ENCODE results near the gene THSD4.

DNA sequence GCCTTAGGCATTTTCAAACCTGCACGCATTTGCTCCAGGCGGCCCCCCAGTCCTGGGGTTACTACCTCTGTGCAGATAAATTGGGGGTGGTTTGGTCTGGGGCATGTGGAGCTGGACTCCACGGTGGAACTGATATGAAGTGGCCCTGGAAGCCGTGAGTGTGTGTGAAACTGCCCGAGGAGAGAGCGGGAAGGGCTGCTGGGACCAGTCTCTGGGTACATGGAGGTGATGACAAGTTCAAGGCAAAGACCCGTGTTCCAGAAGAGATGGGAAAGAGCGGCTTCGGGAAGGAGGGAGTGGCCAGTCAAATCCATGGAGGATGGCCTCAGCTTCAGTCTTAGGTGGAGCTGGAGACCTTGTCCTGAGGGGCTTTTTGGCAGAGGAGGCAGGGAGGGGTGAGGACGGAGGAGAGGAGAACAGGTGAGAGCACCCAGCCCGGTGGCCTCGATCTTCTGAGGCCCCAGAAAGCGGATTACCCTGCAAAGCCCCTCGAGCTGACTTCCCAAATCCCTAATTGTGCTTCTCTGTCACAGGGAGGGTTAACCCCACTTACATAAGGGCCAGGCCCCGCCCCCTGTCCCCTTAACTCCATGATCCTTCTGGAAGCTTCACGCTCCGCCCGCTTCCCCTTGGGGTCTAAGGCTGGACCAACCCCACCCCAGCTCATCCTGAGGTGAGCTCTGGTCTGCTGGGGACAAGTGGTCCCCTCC is 693.2 kb downstream of the THSD4 start:
- no peak for TF ChIP-seq POLR2AphosphoS5 (IDR thresholded peaks at IDR 0.05; ENCODE audit: low read depth)
- TF ChIP-seq, protein P1, sequence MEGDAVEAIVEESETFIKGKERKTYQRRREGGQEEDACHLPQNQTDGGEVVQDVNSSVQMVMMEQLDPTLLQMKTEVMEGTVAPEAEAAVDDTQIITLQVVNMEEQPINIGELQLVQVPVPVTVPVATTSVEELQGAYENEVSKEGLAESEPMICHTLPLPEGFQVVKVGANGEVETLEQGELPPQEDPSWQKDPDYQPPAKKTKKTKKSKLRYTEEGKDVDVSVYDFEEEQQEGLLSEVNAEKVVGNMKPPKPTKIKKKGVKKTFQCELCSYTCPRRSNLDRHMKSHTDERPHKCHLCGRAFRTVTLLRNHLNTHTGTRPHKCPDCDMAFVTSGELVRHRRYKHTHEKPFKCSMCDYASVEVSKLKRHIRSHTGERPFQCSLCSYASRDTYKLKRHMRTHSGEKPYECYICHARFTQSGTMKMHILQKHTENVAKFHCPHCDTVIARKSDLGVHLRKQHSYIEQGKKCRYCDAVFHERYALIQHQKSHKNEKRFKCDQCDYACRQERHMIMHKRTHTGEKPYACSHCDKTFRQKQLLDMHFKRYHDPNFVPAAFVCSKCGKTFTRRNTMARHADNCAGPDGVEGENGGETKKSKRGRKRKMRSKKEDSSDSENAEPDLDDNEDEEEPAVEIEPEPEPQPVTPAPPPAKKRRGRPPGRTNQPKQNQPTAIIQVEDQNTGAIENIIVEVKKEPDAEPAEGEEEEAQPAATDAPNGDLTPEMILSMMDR (IDR thresholded peaks at IDR 0.05; ENCODE audit: insufficient read depth, low read length): no peak

All from HL-60 (cell line).